HepG2 (cell line): ENCODE data around the gene SP6. TPM values are rescaled to one million over a fixed set of nuclear protein-coding genes. Genes with fewer than 3 reads are reported as not detected.

Source experiments
- ATAC-seq: fragments of 200-7000 bp; cut with Tn5 transposase; 3 replicates; pipeline ENCODE4 v1.9.1; 2020; ENCODE audit warnings: mild to moderate bottlenecking, moderate library complexity
- BruUV-seq: library from RNA; stranded (reverse); fragments of 400-500 nt; replicated peaks from 2 replicates; lab custom pipeline; 2021; lab: Mats Ljungman, UMichigan
- CTCF ChIA-PET: fragments of 300-600 bp; formaldehyde crosslinking; extraction: SDS; loops from one replicate; lab custom pipeline; 2021; ENCODE audit warnings: low total read pairs, inconsistent platforms, low intra/inter-chr PET ratio; lab: Yijun Ruan, JAX
- POLR2A ChIA-PET: fragments of 350-600 bp; sonication (Branson Sonifier 250); formaldehyde crosslinking; loops from one replicate; lab custom pipeline; 2020; ENCODE audit warnings: antibody characterized with exemption, inconsistent platforms; lab: Yijun Ruan, JAX
- DNase-seq: peaks from one replicate; pipeline ENCODE4 v3.0.0-alpha.2; 2015; ENCODE audit warnings: low spot score
- FAIRE-seq: peaks from 3 replicates; lab custom pipeline; 2011; peaks lifted over from hg19 to GRCh38; lab: Jason Lieb, UNC
- H2AFZ ChIP-seq: one replicate; pipeline ENCODE4 v1.6.1; 2011; ENCODE audit warnings: low read length, inconsistent platforms
- H3K27ac ChIP-seq: fragments of 300-600 bp; 3 replicates; pipeline ENCODE4 v1.8.0; 2011; ENCODE audit warnings: mixed run types, mild to moderate bottlenecking, mixed read lengths, low read length, inconsistent platforms; ENCODE audit not compliant: insufficient read depth; ENCODE audit errors: extremely low read length
- H3K27me3 ChIP-seq, 2 experiments: fragments of 200-600 bp in 1 of 2; 2 replicates in 1 of 2; 3 replicates in 1 of 2; pipeline versions ENCODE4 v1.6.0 to v1.8.0; 2011; ENCODE audit warnings: low read length in 2 of 2, mild to moderate bottlenecking in 2 of 2, moderate library complexity in 2 of 2, inconsistent platforms in 1 of 2; ENCODE audit not compliant: insufficient read depth in 2 of 2, control insufficient read depth in 1 of 2
- H3K36me3 ChIP-seq, 2 experiments: fragments of 200-600 bp in 1 of 2; replicated peaks in 1 of 2; 2 replicates in 1 of 2; 3 replicates in 1 of 2; pipeline versions ENCODE4 v1.5.1 to v1.8.0; 2011; ENCODE audit warnings: low read length in 2 of 2, inconsistent platforms in 1 of 2; ENCODE audit not compliant: insufficient read depth in 2 of 2, control insufficient read depth in 1 of 2
- H3K4me1 ChIP-seq: 2 replicates; pipeline ENCODE4 v1.5.1; 2012; ENCODE audit warnings: low read length, inconsistent platforms; ENCODE audit not compliant: insufficient read depth
- H3K4me2 ChIP-seq: 2 replicates; pipeline ENCODE4 v1.6.0; 2011; ENCODE audit warnings: low read depth, low read length, inconsistent platforms
- H3K4me3 ChIP-seq, 3 experiments: fragments of 200-600 bp in 1 of 3; sonication (generic), shearing (Covaris generic) in 1 of 3; replicated peaks in 1 of 3; 2 replicates each; pipeline ENCODE4 v1.5.1; 2011 to 2016; ENCODE audit warnings: low read length in 3 of 3, inconsistent platforms in 2 of 3, low read depth in 2 of 3, mild to moderate bottlenecking in 2 of 3, control low read depth in 1 of 3, mixed read lengths in 1 of 3; ENCODE audit not compliant: insufficient read depth in 1 of 3
- H3K79me2 ChIP-seq: one replicate; pipeline ENCODE4 v1.6.1; 2011; ENCODE audit warnings: low read length, inconsistent platforms; ENCODE audit not compliant: insufficient read depth
- H3K9ac ChIP-seq: 2 replicates; pipeline ENCODE4 v1.6.0; 2011; ENCODE audit warnings: mild to moderate bottlenecking, low read depth, low read length, inconsistent platforms; ENCODE audit not compliant: insufficient read depth
- H3K9me3 ChIP-seq: 2 replicates; pipeline ENCODE4 v1.5.1; 2012; ENCODE audit warnings: mild to moderate bottlenecking, low read length
- H4K20me1 ChIP-seq: 2 replicates; pipeline ENCODE4 v1.6.0; 2011; ENCODE audit warnings: inconsistent platforms, mild to moderate bottlenecking, low read length, moderate library complexity; ENCODE audit not compliant: insufficient read depth
- ATAD3A ChIP-seq: sonication (generic); formaldehyde crosslinking; IDR thresholded peaks from 2 replicates; pipeline ENCODE4 v1.4.0; 2020; ENCODE audit warnings: missing genetic modification reagents
- DNMT1 ChIP-seq: sonication (generic); formaldehyde crosslinking; IDR thresholded peaks from 2 replicates; pipeline ENCODE4 v1.5.1; 2020; ENCODE audit warnings: mild to moderate bottlenecking, missing genetic modification reagents
- ELF3 ChIP-seq: IDR thresholded peaks from 2 replicates; pipeline ENCODE4 v1.6.1; 2016; ENCODE audit warnings: missing genetic modification reagents, missing compliant biosample characterization
- GTF2F1 ChIP-seq: fragments of 150-350 bp; IDR thresholded peaks from 2 replicates; pipeline ENCODE4 v1.6.1; 2014; ENCODE audit warnings: low read length
- KAT2B ChIP-seq: fragments of 150-350 bp; IDR thresholded peaks from 2 replicates; pipeline ENCODE4 v1.6.1; 2014; ENCODE audit warnings: low read depth, low read length, borderline replicate concordance
- NR3C1 ChIP-seq: sonication (generic); formaldehyde crosslinking; IDR thresholded peaks from 2 replicates; pipeline ENCODE4 v1.4.0; 2020; ENCODE audit warnings: missing genetic modification reagents
- NRL ChIP-seq: sonication (generic); formaldehyde crosslinking; IDR thresholded peaks from 2 replicates; pipeline ENCODE4 v1.5.0; 2020; ENCODE audit warnings: missing genetic modification reagents, mild to moderate bottlenecking, moderate library complexity, borderline replicate concordance
- RARA ChIP-seq: IDR thresholded peaks from 2 replicates; pipeline ENCODE4 v1.6.1; 2016; ENCODE audit warnings: missing genetic modification reagents, missing compliant biosample characterization
- RFX1 ChIP-seq: fragments of 450-650 bp; IDR thresholded peaks from 2 replicates; pipeline ENCODE4 v1.6.1; 2017
- ZNF460 ChIP-seq: sonication (generic); formaldehyde crosslinking; IDR thresholded peaks from 2 replicates; pipeline ENCODE4 v1.5.1; 2020; ENCODE audit warnings: missing genetic modification reagents, mild to moderate bottlenecking, borderline replicate concordance
- ZNF652 ChIP-seq: IDR thresholded peaks from 2 replicates; pipeline ENCODE4 v1.6.1; 2016; ENCODE audit warnings: low read depth, borderline replicate concordance
- ZNF720 ChIP-seq: sonication (generic); formaldehyde crosslinking; IDR thresholded peaks from 2 replicates; pipeline ENCODE4 v1.4.0; 2020; ENCODE audit warnings: missing genetic modification reagents
- WGBS: methylation state at CpG from one replicate; pipeline ENCODE4 v1.1.6; 2017; ENCODE audit warnings: low lambda C conversion rate; 5-methylcytosine and 5-hydroxymethylcytosine counted together
- in situ Hi-C: cut with HindIII; loops from 2 replicates; pipeline ENCODE4 v1.10.0; 2017; ENCODE audit warnings: low pct_unique_long_range_greater_than_20kb; ENCODE audit not compliant: extremely low pct_ligation_motif_present
- intact Hi-C: fragments of 100-400 bp; cut with micrococcal nuclease; formaldehyde crosslinking; loops from one replicate; pipeline ENCODE4 v1.10.0; 2022; ENCODE audit not compliant: unreplicated experiment
- polyA plus RNA-seq, 8 experiments: library from polyadenylated mRNA; depleted of rRNA in 3 of 8; stranded (reverse) in 7 of 8; unstranded in 1 of 8; fragments of >200 nt; fragmentation: Illumina TruSeq in 4 of 8; extraction: Trizol in 4 of 8; gene quantifications; 2 replicates each; pipeline versions ENCODE4 v1.2.1 to v1.2.3, GENCODE V29; 2011 to 2016; ENCODE audit warnings: low read depth in 4 of 8, missing spikeins in 1 of 8, mixed read lengths in 1 of 8; ENCODE audit not compliant: insufficient read depth in 1 of 8
- total RNA-seq, 5 experiments: library from RNA; depleted of rRNA; stranded (reverse); fragments of >200 nt; fragmentation: Illumina TruSeq; extraction: Trizol; gene quantifications; 2 replicates each; pipeline ENCODE4 v1.2.3, GENCODE V29; 2016; ENCODE audit warnings: low read depth in 1 of 5
- TF ChIP-seq, protein P1 (sequence below): sonication (generic); formaldehyde crosslinking; IDR thresholded peaks from 2 replicates; pipeline ENCODE4 v1.9.0; 2021; ENCODE audit warnings: missing genetic modification reagents, borderline replicate concordance
- TF ChIP-seq, protein P2 (sequence below): sonication (generic); formaldehyde crosslinking; IDR thresholded peaks from 2 replicates; pipeline ENCODE4 v1.5.0; 2020; ENCODE audit warnings: mild to moderate bottlenecking, missing genetic modification reagents, borderline replicate concordance
- TF ChIP-seq, protein P3 (sequence below), 2 experiments: sonication (generic) in 1 of 2; formaldehyde crosslinking in 1 of 2; IDR thresholded peaks; 2 replicates each; pipeline versions ENCODE4 v1.4.0 to v1.6.1; 2018 to 2020; ENCODE audit warnings: missing genetic modification reagents in 2 of 2, borderline replicate concordance in 1 of 2, low read depth in 1 of 2, mild to moderate bottlenecking in 1 of 2, missing biosample characterization in 1 of 2
- TF ChIP-seq, protein P4 (sequence below): sonication (generic); formaldehyde crosslinking; IDR thresholded peaks from 2 replicates; pipeline ENCODE4 v1.8.1; 2023; ENCODE audit warnings: mild to moderate bottlenecking, missing genetic modification reagents, borderline replicate concordance

The SP6 gene
- total and polyA plus RNA-seq, 2 of the 13 experiments (the other 11 are each of a cell fraction or from before 2014, with no cell fraction given) = 0.07 TPM

DNA sequence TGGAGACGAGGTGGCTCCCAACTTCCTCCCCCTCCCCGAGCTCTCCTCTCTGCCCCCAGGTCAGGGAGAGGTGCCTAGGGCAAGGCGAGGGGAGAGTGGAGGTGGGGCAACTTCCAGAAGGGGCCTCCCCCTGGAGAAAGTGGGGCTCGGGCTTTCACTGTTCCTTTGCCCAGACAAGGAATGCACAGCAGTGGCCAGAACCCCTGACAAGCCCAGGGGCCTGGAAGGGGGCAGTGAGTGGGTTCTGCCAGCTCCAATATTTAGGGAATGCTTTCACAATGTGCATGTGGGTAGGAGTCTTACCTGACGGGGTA, 33.4 kb upstream of the SP6 start:
- H3K4me2 ChIP-seq = no peak overlapping the region
- BruUV-seq = no TSS peak
- intact Hi-C loops (no loop called here), in situ Hi-C loops (no loop called here)
- no peaks in the 10 kb centered on the region for H3K36me3 ChIP-seq
- POLR2A ChIA-PET = interaction anchor here (1.1 to 3.9 kb wide), 3 partner anchors 11 to 57 kb away, joined by 6 to 36 read pairs (median 6); partner anchors contain the start of genes PNPO, SCRN2 and SP2
- H3K4me3 ChIP-seq = no peak overlapping the region
- peaks cover 5 to 41% of the 10 kb centered on the region in 2 experiments; a peak in 4 of 5 replicates for H3K27me3 ChIP-seq
- no peaks in the 10 kb centered on the region for H4K20me1 ChIP-seq
- no peak overlapping the region for H2AFZ ChIP-seq
- H3K4me1 ChIP-seq = peaks cover 27% of the 10 kb centered on the region
- ATAC-seq (no peak), FAIRE-seq (no peak), DNase-seq (no peak)
- no peak overlapping the region for H3K9ac ChIP-seq
- WGBS = 7% methylated on average over 5 of the region's 5 CpGs
- H3K79me2 ChIP-seq = no peaks in the 10 kb centered on the region
- CTCF ChIA-PET = no interaction called here
- no peak overlapping the region for H3K27ac ChIP-seq
- no peaks in the 10 kb centered on the region for H3K9me3 ChIP-seq
- TF ChIP-seq ZNF652 = no peak
- no peak for TF ChIP-seq ATAD3A
- TF ChIP-seq ZNF460 (CRISPR knock-in tag) = no peak
- TF ChIP-seq, protein P1, sequence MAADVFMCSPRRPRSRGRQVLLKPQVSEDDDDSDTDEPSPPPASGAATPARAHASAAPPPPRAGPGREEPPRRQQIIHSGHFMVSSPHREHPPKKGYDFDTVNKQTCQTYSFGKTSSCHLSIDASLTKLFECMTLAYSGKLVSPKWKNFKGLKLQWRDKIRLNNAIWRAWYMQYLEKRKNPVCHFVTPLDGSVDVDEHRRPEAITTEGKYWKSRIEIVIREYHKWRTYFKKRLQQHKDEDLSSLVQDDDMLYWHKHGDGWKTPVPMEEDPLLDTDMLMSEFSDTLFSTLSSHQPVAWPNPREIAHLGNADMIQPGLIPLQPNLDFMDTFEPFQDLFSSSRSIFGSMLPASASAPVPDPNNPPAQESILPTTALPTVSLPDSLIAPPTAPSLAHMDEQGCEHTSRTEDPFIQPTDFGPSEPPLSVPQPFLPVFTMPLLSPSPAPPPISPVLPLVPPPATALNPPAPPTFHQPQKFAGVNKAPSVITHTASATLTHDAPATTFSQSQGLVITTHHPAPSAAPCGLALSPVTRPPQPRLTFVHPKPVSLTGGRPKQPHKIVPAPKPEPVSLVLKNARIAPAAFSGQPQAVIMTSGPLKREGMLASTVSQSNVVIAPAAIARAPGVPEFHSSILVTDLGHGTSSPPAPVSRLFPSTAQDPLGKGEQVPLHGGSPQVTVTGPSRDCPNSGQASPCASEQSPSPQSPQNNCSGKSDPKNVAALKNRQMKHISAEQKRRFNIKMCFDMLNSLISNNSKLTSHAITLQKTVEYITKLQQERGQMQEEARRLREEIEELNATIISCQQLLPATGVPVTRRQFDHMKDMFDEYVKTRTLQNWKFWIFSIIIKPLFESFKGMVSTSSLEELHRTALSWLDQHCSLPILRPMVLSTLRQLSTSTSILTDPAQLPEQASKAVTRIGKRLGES (CRISPR knock-in tag) = no peak
- TF ChIP-seq ELF3 (CRISPR knock-in tag) = no peak
- TF ChIP-seq, protein P2, sequence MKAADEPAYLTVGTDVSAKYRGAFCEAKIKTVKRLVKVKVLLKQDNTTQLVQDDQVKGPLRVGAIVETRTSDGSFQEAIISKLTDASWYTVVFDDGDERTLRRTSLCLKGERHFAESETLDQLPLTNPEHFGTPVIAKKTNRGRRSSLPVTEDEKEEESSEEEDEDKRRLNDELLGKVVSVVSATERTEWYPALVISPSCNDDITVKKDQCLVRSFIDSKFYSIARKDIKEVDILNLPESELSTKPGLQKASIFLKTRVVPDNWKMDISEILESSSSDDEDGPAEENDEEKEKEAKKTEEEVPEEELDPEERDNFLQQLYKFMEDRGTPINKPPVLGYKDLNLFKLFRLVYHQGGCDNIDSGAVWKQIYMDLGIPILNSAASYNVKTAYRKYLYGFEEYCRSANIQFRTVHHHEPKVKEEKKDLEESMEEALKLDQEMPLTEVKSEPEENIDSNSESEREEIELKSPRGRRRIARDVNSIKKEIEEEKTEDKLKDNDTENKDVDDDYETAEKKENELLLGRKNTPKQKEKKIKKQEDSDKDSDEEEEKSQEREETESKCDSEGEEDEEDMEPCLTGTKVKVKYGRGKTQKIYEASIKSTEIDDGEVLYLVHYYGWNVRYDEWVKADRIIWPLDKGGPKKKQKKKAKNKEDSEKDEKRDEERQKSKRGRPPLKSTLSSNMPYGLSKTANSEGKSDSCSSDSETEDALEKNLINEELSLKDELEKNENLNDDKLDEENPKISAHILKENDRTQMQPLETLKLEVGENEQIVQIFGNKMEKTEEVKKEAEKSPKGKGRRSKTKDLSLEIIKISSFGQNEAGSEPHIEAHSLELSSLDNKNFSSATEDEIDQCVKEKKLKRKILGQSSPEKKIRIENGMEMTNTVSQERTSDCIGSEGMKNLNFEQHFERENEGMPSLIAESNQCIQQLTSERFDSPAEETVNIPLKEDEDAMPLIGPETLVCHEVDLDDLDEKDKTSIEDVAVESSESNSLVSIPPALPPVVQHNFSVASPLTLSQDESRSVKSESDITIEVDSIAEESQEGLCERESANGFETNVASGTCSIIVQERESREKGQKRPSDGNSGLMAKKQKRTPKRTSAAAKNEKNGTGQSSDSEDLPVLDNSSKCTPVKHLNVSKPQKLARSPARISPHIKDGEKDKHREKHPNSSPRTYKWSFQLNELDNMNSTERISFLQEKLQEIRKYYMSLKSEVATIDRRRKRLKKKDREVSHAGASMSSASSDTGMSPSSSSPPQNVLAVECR (CRISPR knock-in tag) = no peak
- TF ChIP-seq NRL (CRISPR knock-in tag) = no peak
- TF ChIP-seq, protein P3, sequence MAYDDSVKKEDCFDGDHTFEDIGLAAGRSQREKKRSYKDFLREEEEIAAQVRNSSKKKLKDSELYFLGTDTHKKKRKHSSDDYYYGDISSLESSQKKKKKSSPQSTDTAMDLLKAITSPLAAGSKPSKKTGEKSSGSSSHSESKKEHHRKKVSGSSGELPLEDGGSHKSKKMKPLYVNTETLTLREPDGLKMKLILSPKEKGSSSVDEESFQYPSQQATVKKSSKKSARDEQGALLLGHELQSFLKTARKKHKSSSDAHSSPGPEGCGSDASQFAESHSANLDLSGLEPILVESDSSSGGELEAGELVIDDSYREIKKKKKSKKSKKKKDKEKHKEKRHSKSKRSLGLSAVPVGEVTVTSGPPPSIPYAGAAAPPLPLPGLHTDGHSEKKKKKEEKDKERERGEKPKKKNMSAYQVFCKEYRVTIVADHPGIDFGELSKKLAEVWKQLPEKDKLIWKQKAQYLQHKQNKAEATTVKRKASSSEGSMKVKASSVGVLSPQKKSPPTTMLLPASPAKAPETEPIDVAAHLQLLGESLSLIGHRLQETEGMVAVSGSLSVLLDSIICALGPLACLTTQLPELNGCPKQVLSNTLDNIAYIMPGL (CRISPR knock-in tag; IDR thresholded peaks at IDR 0.05; ENCODE audit: borderline replicate concordance in 1 of 2, low read depth in 1 of 2) = no peak
- no peak for TF ChIP-seq DNMT1
- TF ChIP-seq NR3C1 = no peak
- no peak for TF ChIP-seq RFX1
- no peak for TF ChIP-seq RARA (CRISPR knock-in tag)
- TF ChIP-seq ZNF720 (CRISPR knock-in tag) = no peak
- TF ChIP-seq, protein P4, sequence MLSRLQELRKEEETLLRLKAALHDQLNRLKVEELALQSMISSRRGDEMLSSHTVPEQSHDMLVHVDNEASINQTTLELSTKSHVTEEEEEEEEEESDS (CRISPR knock-in tag) = no peak
- no peak for TF ChIP-seq GTF2F1
- TF ChIP-seq KAT2B = no peak
